GM21367 (cell line): ENCODE results near the gene APOBEC3H.

Source experiments
- ATAC-seq: cut with Tn5 transposase; IDR thresholded peaks from one replicate; pipeline ENCODE4 v1.9.1; 2021; ENCODE audit not compliant: unreplicated experiment

Gene APOBEC3H

GRCh38 chr22:39153220-39153717 is 56.2 kb downstream of the APOBEC3H start:
- ATAC-seq, result no peak
